H1 (cell line): Measurements from ENCODE around the gene RWDD4. TPM values are rescaled to one million over a fixed set of nuclear protein-coding genes. Genes with fewer than 3 reads are reported as not detected.

ENCODE experiments used
- CTCF ChIA-PET: fragments of 300-600 bp; sonication (Branson Sonifier 250); formaldehyde crosslinking; loops from one replicate; lab custom pipeline; 2021; ENCODE audit not compliant: partially characterized antibody; lab: Charles Lee
- POLR2A ChIA-PET: fragments of 300-600 bp; sonication (Branson Sonifier 250); formaldehyde crosslinking; loops from one replicate; lab custom pipeline; 2021; ENCODE audit warnings: inconsistent platforms; ENCODE audit not compliant: partially characterized antibody; lab: Charles Lee
- DNase-seq, 2 experiments: peaks; one replicate each; pipeline versions ENCODE4 v3.0.0 to v3.0.0-alpha.2; 2010 to 2022; ENCODE audit warnings: low spot score in 2 of 2, low read depth in 1 of 2, mixed read lengths in 1 of 2
- FAIRE-seq: peaks from 2 replicates; lab custom pipeline; 2011; peaks lifted over from hg19 to GRCh38; lab: Jason Lieb, UNC
- H2AFZ ChIP-seq: 2 replicates; pipeline ENCODE4 v1.8.1; 2012; ENCODE audit warnings: low read length, inconsistent platforms
- H2AK5ac ChIP-seq: 2 replicates; pipeline ENCODE4 v1.6.1; 2013; ENCODE audit warnings: low read depth, low read length
- H2BK120ac ChIP-seq: replicated peaks from 2 replicates; pipeline ENCODE3; 2013; ENCODE audit warnings: low read depth, low read length, inconsistent platforms
- H2BK12ac ChIP-seq: 2 replicates; pipeline ENCODE4 v1.6.1; 2013; ENCODE audit warnings: low read depth, low read length
- H2BK15ac ChIP-seq: 2 replicates; pipeline ENCODE4 v1.6.1; 2013; ENCODE audit warnings: low read length
- H2BK20ac ChIP-seq: 2 replicates; pipeline ENCODE4 v1.6.1; 2013; ENCODE audit warnings: low read length
- H2BK5ac ChIP-seq: 2 replicates; pipeline ENCODE4 v1.6.1; 2013; ENCODE audit warnings: low read depth, low read length
- H3K14ac ChIP-seq: 2 replicates; pipeline ENCODE4 v1.6.1; 2013; ENCODE audit warnings: inconsistent platforms; ENCODE audit not compliant: insufficient read length
- H3K18ac ChIP-seq: 2 replicates; pipeline ENCODE4 v1.6.1; 2013; ENCODE audit warnings: low read length; ENCODE audit errors: extremely low read depth
- H3K23ac ChIP-seq: 2 replicates; pipeline ENCODE4 v1.6.1; 2013; ENCODE audit warnings: inconsistent platforms; ENCODE audit not compliant: insufficient read length
- H3K23me2 ChIP-seq: 2 replicates; pipeline ENCODE4 v1.6.1; 2013; ENCODE audit warnings: low read depth, low read length
- H3K27ac ChIP-seq: 2 replicates; pipeline ENCODE4 v1.6.1; 2011; ENCODE audit warnings: low read depth, low read length, inconsistent platforms
- H3K27me3 ChIP-seq, 4 experiments: replicated peaks in 1 of 4; 1 replicate in 1 of 4; 2 replicates in 3 of 4; pipeline versions ENCODE4 v1.6.1 to v1.8.1; 2011 to 2013; ENCODE audit warnings: low read length in 3 of 4, mild to moderate bottlenecking in 3 of 4, inconsistent platforms in 2 of 4, mixed read lengths in 2 of 4, moderate library complexity in 1 of 4; ENCODE audit not compliant: control insufficient read depth in 3 of 4, insufficient read depth in 3 of 4; ENCODE audit errors: extremely low read depth in 1 of 4
- H3K36me3 ChIP-seq, 4 experiments: 2 replicates each; pipeline versions ENCODE4 v1.6.1 to v1.8.1; 2011 to 2013; ENCODE audit warnings: mild to moderate bottlenecking in 4 of 4, low read length in 3 of 4, moderate library complexity in 2 of 4, control low read depth in 1 of 4, inconsistent platforms in 1 of 4; ENCODE audit not compliant: insufficient read depth in 4 of 4, control insufficient read depth in 2 of 4
- H3K4ac ChIP-seq: replicated peaks from 2 replicates; pipeline ENCODE3; 2013; ENCODE audit warnings: low read length, low read depth, mixed read lengths, inconsistent platforms; ENCODE audit not compliant: insufficient read length
- H3K4me1 ChIP-seq, 4 experiments: replicated peaks in 1 of 4; 1 replicate in 1 of 4; 2 replicates in 3 of 4; pipeline versions ENCODE4 v1.6.1 to v1.8.1; 2011 to 2013; ENCODE audit warnings: low read length in 3 of 4, inconsistent platforms in 2 of 4, mixed read lengths in 1 of 4; ENCODE audit not compliant: insufficient read depth in 4 of 4, control insufficient read depth in 3 of 4
- H3K4me2 ChIP-seq, 2 experiments: 2 replicates each; pipeline versions ENCODE4 v1.6.1 to v1.8.1; 2011 to 2013; ENCODE audit warnings: low read depth in 2 of 2, low read length in 2 of 2, control low read depth in 1 of 2, inconsistent platforms in 1 of 2, mild to moderate bottlenecking in 1 of 2; ENCODE audit not compliant: insufficient read depth in 1 of 2
- H3K4me3 ChIP-seq, 4 experiments: fragments of 200-600, 300-600 bp in 1 of 4; sonication (generic), shearing (Covaris generic), sonication (Bioruptor Twin) in 1 of 4; 2 replicates each; pipeline versions ENCODE4 v1.5.1 to v1.8.1; 2011 to 2016; ENCODE audit warnings: low read length in 4 of 4, low read depth in 3 of 4, control low read depth in 2 of 4, inconsistent platforms in 2 of 4, mild to moderate bottlenecking in 2 of 4, mixed read lengths in 1 of 4, moderate library complexity in 1 of 4; ENCODE audit not compliant: insufficient read depth in 2 of 4; ENCODE audit errors: extremely low read depth in 1 of 4
- H3K56ac ChIP-seq: replicated peaks from 2 replicates; pipeline ENCODE3; 2013; ENCODE audit warnings: low read depth, mild to moderate bottlenecking, mixed read lengths, low read length, inconsistent platforms; ENCODE audit not compliant: insufficient read length
- H3K79me1 ChIP-seq: 2 replicates; pipeline ENCODE4 v1.6.1; 2013; ENCODE audit warnings: low read depth, low read length, control low read depth
- H3K79me2 ChIP-seq, 2 experiments: 2 replicates each; pipeline versions ENCODE4 v1.6.1 to v1.8.1; 2012 to 2013; ENCODE audit warnings: low read length in 2 of 2, mild to moderate bottlenecking in 2 of 2, inconsistent platforms in 1 of 2; ENCODE audit not compliant: insufficient read depth in 2 of 2, control insufficient read depth in 1 of 2
- H3K9ac ChIP-seq, 4 experiments: replicated peaks in 1 of 4; 1 replicate in 1 of 4; 2 replicates in 3 of 4; pipeline versions ENCODE4 v1.6.1 to v1.8.1; 2011 to 2013; ENCODE audit warnings: low read depth in 3 of 4, low read length in 3 of 4, control low read depth in 2 of 4, mild to moderate bottlenecking in 2 of 4, moderate library complexity in 2 of 4, inconsistent platforms in 1 of 4; ENCODE audit errors: extremely low read depth in 1 of 4
- H3K9me3 ChIP-seq, 2 experiments: 2 replicates each; pipeline versions ENCODE4 v1.6.1 to v1.8.1; 2012 to 2013; ENCODE audit warnings: mild to moderate bottlenecking in 2 of 2, moderate library complexity in 2 of 2, control low read depth in 1 of 2, inconsistent platforms in 1 of 2, low read depth in 1 of 2, low read length in 1 of 2, mixed read lengths in 1 of 2; ENCODE audit not compliant: insufficient read depth in 2 of 2
- H4K20me1 ChIP-seq, 2 experiments: replicated peaks in 1 of 2; 2 replicates each; pipeline versions ENCODE3 to v1.8.1; 2011 to 2013; ENCODE audit warnings: inconsistent platforms in 2 of 2, low read length in 2 of 2, mild to moderate bottlenecking in 1 of 2; ENCODE audit not compliant: insufficient read depth in 2 of 2, control insufficient read depth in 1 of 2
- H4K5ac ChIP-seq: 2 replicates; pipeline ENCODE4 v1.6.1; 2013; ENCODE audit warnings: low read length, low read depth, mixed read lengths, inconsistent platforms; ENCODE audit not compliant: insufficient read length
- H4K8ac ChIP-seq: 2 replicates; pipeline ENCODE4 v1.8.0; 2013; ENCODE audit warnings: mild to moderate bottlenecking, moderate library complexity, low read length, inconsistent platforms; ENCODE audit not compliant: insufficient read depth; ENCODE audit errors: extremely low read depth
- H4K91ac ChIP-seq: replicated peaks from 2 replicates; pipeline ENCODE3; 2013; ENCODE audit warnings: low read length, mixed read lengths, inconsistent platforms; ENCODE audit not compliant: insufficient read length
- CEBPB ChIP-seq: IDR thresholded peaks from 2 replicates; pipeline ENCODE4 v1.6.1; 2012; ENCODE audit warnings: low read depth, low read length
- GABPA ChIP-seq: IDR thresholded peaks from 2 replicates; pipeline ENCODE4 v1.6.1; 2011; ENCODE audit warnings: mild to moderate bottlenecking, low read length, moderate library complexity, borderline replicate concordance; ENCODE audit not compliant: insufficient read depth
- KDM1A ChIP-seq: fragments of 200-600, 300-600 bp; sonication (generic); IDR thresholded peaks from 2 replicates; pipeline ENCODE4 v1.7.1; 2016; ENCODE audit warnings: mild to moderate bottlenecking, low read length, borderline replicate concordance
- KDM5A ChIP-seq: fragments of 200-600 bp; IDR thresholded peaks from 2 replicates; pipeline ENCODE4 v1.7.1; 2012; ENCODE audit warnings: mild to moderate bottlenecking, low read length, inconsistent platforms, mixed read lengths
- MAFK ChIP-seq: IDR thresholded peaks from 2 replicates; pipeline ENCODE4 v1.6.1; 2012; ENCODE audit warnings: low read depth, mild to moderate bottlenecking, improper control_type of control experiment, low read length
- RAD21 ChIP-seq, 2 experiments: IDR thresholded peaks in 1 of 2; conservative IDR thresholded peaks in 1 of 2; 2 replicates each; pipeline ENCODE4 v1.6.1; 2011; ENCODE audit warnings: low read depth in 2 of 2, low read length in 2 of 2, improper control_type of control experiment in 1 of 2, inconsistent platforms in 1 of 2, mild to moderate bottlenecking in 1 of 2, moderate library complexity in 1 of 2
- SAP30 ChIP-seq: fragments of 300-600 bp; sonication (generic); IDR thresholded peaks from 2 replicates; pipeline ENCODE4 v1.7.1; 2012; ENCODE audit warnings: low read length, moderate library complexity, mild to moderate bottlenecking, inconsistent platforms; ENCODE audit not compliant: insufficient read depth, insufficient replicate concordance
- SIN3A ChIP-seq, 2 experiments: IDR thresholded peaks in 1 of 2; conservative IDR thresholded peaks in 1 of 2; 2 replicates each; pipeline ENCODE4 v1.6.1; 2011 to 2012; ENCODE audit warnings: low read length in 2 of 2, improper control_type of control experiment in 1 of 2, low read depth in 1 of 2, mild to moderate bottlenecking in 1 of 2
- SIRT6 ChIP-seq: IDR thresholded peaks from one replicate; pipeline ENCODE4 v1.7.1; 2012; ENCODE audit warnings: low read length, inconsistent platforms
- SP2 ChIP-seq: IDR thresholded peaks from 2 replicates; pipeline ENCODE4 v1.6.1; 2012; ENCODE audit warnings: mild to moderate bottlenecking, low read length, inconsistent platforms
- TCF12 ChIP-seq: IDR thresholded peaks from 2 replicates; pipeline ENCODE4 v1.6.1; 2011; ENCODE audit warnings: low read depth, mild to moderate bottlenecking, low read length
- WGBS, 2 experiments: shearing (Covaris generic) in 1 of 2; methylation state at CpG; one replicate each; pipeline versions ENCODE4 v1.1.6 to v1.1.7; 2013 to 2015; ENCODE audit warnings: low lambda C conversion rate in 2 of 2, mixed read lengths in 2 of 2, inconsistent platforms in 1 of 2, low coverage in 1 of 2, missing lambda C conversion rate in 1 of 2; ENCODE audit not compliant: insufficient replicate concordance in 2 of 2, insufficient coverage in 1 of 2, insufficient read length in 1 of 2; ENCODE audit errors: extremely low coverage in 1 of 2, missing lambda C conversion rate in 1 of 2; 5-methylcytosine and 5-hydroxymethylcytosine counted together
- polyA plus RNA-seq, 7 experiments: library from polyadenylated mRNA; depleted of rRNA in 3 of 7; stranded (reverse) in 5 of 7; unstranded in 2 of 7; fragments of >200 nt in 5 of 7; fragments of 200-250 nt in 2 of 7; gene quantifications; 1 replicate in 5 of 7; 2 replicates in 1 of 7; 4 replicates in 1 of 7; pipeline versions ENCODE4 v1.2.1 to v1.2.3, GENCODE V29; 2011 to 2013; ENCODE audit warnings: missing spikeins in 2 of 7, mixed read lengths in 2 of 7
- total RNA-seq: library from RNA; stranded (reverse); fragmentation: NEBNext Ultra II Directional; extraction: Animal tissue kit (Norgen Biotek cat#: 25700); gene quantifications from 2 replicates; pipeline ENCODE4 v1.2.1, GENCODE V29; 2021

The RWDD4 gene
- total and polyA plus RNA-seq, 2 of the 8 experiments (the other 6 are each of a cell fraction or from before 2014, with no cell fraction given) = 5.4 to 18.9 TPM

DNA sequence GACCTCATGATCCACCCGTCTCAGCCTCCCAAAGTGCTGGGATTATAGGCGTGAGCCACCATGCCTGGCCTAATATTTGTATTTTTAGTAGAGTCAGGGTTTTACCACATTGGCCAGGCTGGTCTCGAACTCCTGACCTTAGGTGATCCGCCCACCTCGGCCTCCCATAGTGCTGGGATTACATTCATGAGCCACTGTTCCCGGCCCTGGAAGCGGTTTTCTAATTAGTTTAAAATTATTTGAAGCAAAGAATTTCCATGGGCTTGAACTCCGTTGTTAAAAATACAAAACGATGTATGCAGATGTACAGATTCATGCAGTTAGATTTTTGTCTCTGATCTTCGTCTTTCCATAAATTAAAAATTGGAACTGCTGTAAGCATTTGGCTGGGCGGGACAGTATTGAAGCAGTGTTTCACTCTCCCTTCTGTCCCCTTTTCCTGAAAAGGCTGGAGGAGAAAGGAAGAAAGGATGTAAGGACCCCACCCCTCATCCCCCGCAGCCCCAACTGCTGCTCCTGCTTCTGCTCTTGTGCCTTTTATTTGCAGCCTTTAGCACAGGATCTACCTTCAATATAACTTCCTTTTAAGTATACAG is 12.1 kb upstream of the RWDD4 start:
- FAIRE-seq = no peak

More for the DNA sequence above, 12.1 kb upstream of the RWDD4 start:
- Histone ChIP-seq H2BK12ac (no peak overlapping the region), H3K23ac (no peak overlapping the region), H2BK5ac (no peak overlapping the region), H4K5ac (no peak overlapping the region), H2AFZ (no peak overlapping the region), H4K8ac (no peak overlapping the region), H3K56ac (no peak overlapping the region), H4K91ac (no peak overlapping the region), H2BK20ac (no peak overlapping the region), H3K9ac (no peak overlapping the region), H3K9me3 (no peaks in the 10 kb centered on the region), H3K79me1 (no peaks in the 10 kb centered on the region), H4K20me1 (no peaks in the 10 kb centered on the region), H3K14ac (no peak overlapping the region), H3K23me2 (no peaks in the 10 kb centered on the region), H3K27ac (no peak overlapping the region), H3K4me1 (no peaks in the 10 kb centered on the region), H3K18ac (no peak overlapping the region), H2AK5ac (no peak overlapping the region), H3K27me3 (no peaks in the 10 kb centered on the region), H3K4me3 (no peak overlapping the region), H2BK15ac (no peak overlapping the region), H2BK120ac (no peak overlapping the region), H3K79me2 (no peaks in the 10 kb centered on the region), H3K4me2 (no peak overlapping the region), H3K36me3 (peaks cover 0 to 59% (median 22%) of the 10 kb centered on the region in 4 experiments; a peak in 7 of 8 replicates), H3K4ac (no peak overlapping the region)
- TF ChIP-seq SIN3A (conservative IDR thresholded peaks at IDR 0.05 in 1 of 2, IDR thresholded peaks at IDR 0.05 in 1 of 2; ENCODE audit: low read depth in 1 of 2, low read length in 2 of 2) = no peak
- no peak for TF ChIP-seq MAFK
- TF ChIP-seq TCF12 = no peak
- no peak for TF ChIP-seq SIRT6
- no peak for TF ChIP-seq CEBPB
- TF ChIP-seq RAD21 (IDR thresholded peaks at IDR 0.05 in 1 of 2, conservative IDR thresholded peaks at IDR 0.05 in 1 of 2; ENCODE audit: low read depth in 2 of 2, low read length in 2 of 2) = no peak
- no peak for TF ChIP-seq SP2
- no peak for TF ChIP-seq KDM1A
- no peak for TF ChIP-seq SAP30
- TF ChIP-seq KDM5A = no peak
- no peak for TF ChIP-seq GABPA
- 76% methylated on average over 12 of the region's 12 CpGs; no CpG with 5 or more reads in 1 of the 2 experiments for WGBS, 2 experiments
- DNase-seq = no peak
- POLR2A ChIA-PET = interaction anchor here (0.9 to 1.4 kb wide), 2 partner anchors 9 to 40 kb away, joined by 3 to 4 read pairs; no protein-coding TSS in a partner anchor
- CTCF ChIA-PET = no interaction called here
